Spleen (tissue), 13 donors: ENCODE results near the gene ZDHHC4. TPM values are rescaled to one million over a fixed set of nuclear protein-coding genes. Genes with fewer than 3 reads are reported as not detected.

Experiments
- DNase-seq: peaks from one replicate; pipeline ENCODE4 v3.0.0-alpha.2; 2020
- H3K27ac ChIP-seq, 8 donors: fragments of 200-600 bp; sonication (generic) in 7 of 8; 1 replicate in 4 of 8; 2 replicates in 4 of 8; pipeline versions ENCODE4 v1.5.0 to v1.8.0; 2016 to 2021; ENCODE audit warnings: inconsistent platforms in 4 of 8, mild to moderate bottlenecking in 4 of 8, moderate library complexity in 1 of 8
- H3K27me3 ChIP-seq, 7 donors: fragments of 200-600 bp; sonication (generic) in 6 of 7; replicated peaks in 1 of 7; 1 replicate in 4 of 7; 2 replicates in 3 of 7; pipeline versions ENCODE4 v1.5.0 to v1.8.0; 2016 to 2021; ENCODE audit warnings: inconsistent platforms in 3 of 7, mild to moderate bottlenecking in 1 of 7
- H3K36me3 ChIP-seq, 6 donors: fragments of 200-600 bp; sonication (generic) in 5 of 6; 1 replicate in 4 of 6; 2 replicates in 2 of 6; pipeline versions ENCODE4 v1.5.0 to v1.8.0; 2016 to 2021; ENCODE audit warnings: inconsistent platforms in 2 of 6
- H3K4me1 ChIP-seq, 6 donors: fragments of 200-600 bp; sonication (generic) in 5 of 6; 1 replicate in 3 of 6; 2 replicates in 3 of 6; pipeline versions ENCODE4 v1.5.0 to v1.8.0; 2016 to 2021; ENCODE audit warnings: inconsistent platforms in 3 of 6
- H3K4me3 ChIP-seq, 8 donors: fragments of 200-600 bp; sonication (generic) in 7 of 8; 1 replicate in 4 of 8; 2 replicates in 4 of 8; pipeline versions ENCODE4 v1.5.0 to v1.8.0; 2016 to 2021; ENCODE audit warnings: inconsistent platforms in 4 of 8, mild to moderate bottlenecking in 4 of 8, moderate library complexity in 2 of 8
- H3K9me3 ChIP-seq, 8 donors: fragments of 200-600 bp; sonication (generic) in 7 of 8; 1 replicate in 4 of 8; 2 replicates in 4 of 8; pipeline versions ENCODE4 v1.5.0 to v1.8.0; 2016 to 2021; ENCODE audit warnings: inconsistent platforms in 4 of 8
- CTCF ChIP-seq, 11 experiments: fragments of 200-600 bp in 7 of 11; fragments of 450-650 bp in 4 of 11; sonication (generic) in 4 of 11; IDR thresholded peaks in 8 of 11; conservative IDR thresholded peaks in 3 of 11; 1 replicate in 7 of 11; 2 replicates in 4 of 11; pipeline versions ENCODE4 v1.4.0 to v1.8.0; 2016 to 2021; ENCODE audit warnings: antibody characterized with exemption in 11 of 11, inconsistent platforms in 4 of 11, mild to moderate bottlenecking in 1 of 11
- POLR2A ChIP-seq, 3 donors: fragments of 450-650 bp; IDR thresholded peaks; one replicate each; pipeline ENCODE4 v1.5.1; 2017; ENCODE audit warnings: antibody characterized with exemption in 3 of 3, mild to moderate bottlenecking in 1 of 3
- POLR2AphosphoS5 ChIP-seq, 3 donors: sonication (generic); formaldehyde crosslinking; IDR thresholded peaks; one replicate each; pipeline ENCODE4 v1.5.1; 2017; ENCODE audit warnings: antibody characterized with exemption in 3 of 3
- WGBS, 5 donors: extraction: QIAGEN DNeasy Blood & Tissue Kit in 3 of 5; methylation state at CpG; one replicate each; pipeline versions ENCODE4 v1.1.5 to v1.1.7; 2013 to 2018; 5-methylcytosine and 5-hydroxymethylcytosine counted together
- intact Hi-C: fragments of 100-400 bp; cut with DNase I; formaldehyde crosslinking; loops from one replicate; pipeline ENCODE4 v1.15.0; 2023; ENCODE audit warnings: low total_unique reads
- long read RNA-seq, 2 donors: transcript quantifications; one replicate each; lab custom pipeline, GENCODE V29; 2026
- polyA plus RNA-seq, 3 donors: library from polyadenylated mRNA; stranded (reverse); fragments of 200-250 nt; gene quantifications; one replicate each; pipeline ENCODE4 v1.2.1, GENCODE V29; 2013
- total RNA-seq, 7 donors: library from RNA; depleted of rRNA in 3 of 7; stranded (reverse); fragments of >200 nt in 3 of 7; fragmentation: NEBNext Ultra II Directional in 4 of 7; extraction: Animal tissue kit (Norgen Biotek cat#: 25700) in 4 of 7; gene quantifications; one replicate each; pipeline versions ENCODE4 v1.1.0 to v1.2.1, GENCODE V29; 2016 to 2021
- donor health status: healthy with polysubstance abuse.
- donor health status: DM: no; HTN: no; CAD: no; lungs with moderate emphysema.
- donor health status: DM: no; HTN: no; CAD: no.
- donor health status: Bipolar disorder and iron deficiency.
- donor health status: healthy.
- donor health status: DM: no; HTN: no; CAD: no.
- donor health status: DM: yes; HTN: yes; CAD: no.

The ZDHHC4 gene
- total RNA-seq (10 to 100 TPM; 30.9 to 46.4 (median 40.4) TPM), polyA plus RNA-seq (10 to 100 TPM; 26.6 to 37.2 (median 32.3) TPM)
- long read RNA-seq, donor 1, transcript ZDHHC4-205 (8 exons, 1,552 nt), result major isoform, 5 of 26 reads
- long read RNA-seq, donor 1, partial matches to known transcripts, result 14 of 26 reads
- long read RNA-seq, donor 1, other reads (novel, unspliced or antisense), result 0 of 26 reads
- long read RNA-seq, donor 2, transcript ZDHHC4-205 (8 exons, 1,552 nt), result major isoform, 5 of 16 reads
- long read RNA-seq, donor 2, partial matches to known transcripts, result 5 of 16 reads
- long read RNA-seq, donor 2, other reads (novel, unspliced or antisense), result 0 of 16 reads

GRCh38 chr7:6577369-6578113 lies at the start of gene ZDHHC4:
TSS of gene ZDHHC4 (plus strand) at chr7:6577454. CDS start at chr7:6580562, 3,108 bp downstream.
- intact Hi-C loops, result no loop called here
- Histone ChIP-seq H3K9me3 (no peaks in the 10 kb centered on the region), H3K27ac (peak within 1 kb of the TSS; percentile 89 to 98 (median 92)), H3K36me3 (peaks cover 0 to 35% (median 23%) of the 10 kb centered on the region in 6 donors), H3K4me3 (peak within 1 kb of the TSS; percentile 26 to 84 (median 56)), H3K27me3 (no peaks in the 10 kb centered on the region), H3K4me1 (peaks cover 0 to 37% (median 16%) of the 10 kb centered on the region in 6 donors)
- 19 to 24% (median 20%) methylated on average over 43 to 51 of the region's 51 CpGs for WGBS, 5 donors
- peak; percentile 96 for DNase-seq
- TF ChIP-seq POLR2A (IDR thresholded peaks at IDR 0.05) (peak; percentile 62 to 90 (median 81)), POLR2AphosphoS5 (IDR thresholded peaks at IDR 0.05) (peak; percentile 97 to 98 (median 97)), CTCF (IDR thresholded peaks at IDR 0.05 in 8 of 11, conservative IDR thresholded peaks at IDR 0.05 in 3 of 11) (peak in 1 of 11 experiments; percentile 26)

GRCh38 chr7:6528401-6529130 lies 48.7 kb upstream of the ZDHHC4 start:
- peaks cover 0 to 91% (median 45%) of the 10 kb centered on the region in 7 donors for H3K27me3 ChIP-seq
- 52 to 67% (median 63%) methylated on average over 11 to 13 of the region's 13 CpGs for WGBS, 5 donors
- H3K27ac ChIP-seq, result no peak overlapping the region

GRCh38 chr7:6529643-6530042 lies 47.6 kb upstream of the ZDHHC4 start:
- no peak for DNase-seq
- Histone ChIP-seq H3K4me3 (no peak overlapping the region), H3K27ac (no peak overlapping the region), H3K36me3 (no peaks in the 10 kb centered on the region), H3K4me1 (peaks cover 6 to 39% (median 22%) of the 10 kb centered on the region in 6 donors), H3K27me3 (peaks cover 0 to 84% (median 45%) of the 10 kb centered on the region in 7 donors), H3K9me3 (no peaks in the 10 kb centered on the region)
- intact Hi-C loops, result no loop called here
- TF ChIP-seq CTCF (IDR thresholded peaks at IDR 0.05 in 8 of 11, conservative IDR thresholded peaks at IDR 0.05 in 3 of 11), result no peak
- TF ChIP-seq POLR2AphosphoS5 (IDR thresholded peaks at IDR 0.05), result no peak
- TF ChIP-seq POLR2A (IDR thresholded peaks at IDR 0.05), result no peak
- 71 to 81% (median 78%) methylated on average over 5 to 6 of the region's 6 CpGs for WGBS, 5 donors

More at GRCh38 chr7:6528401-6529130, 48.7 kb upstream of the ZDHHC4 start:
- DNase-seq, result no peak
- Histone ChIP-seq H3K9me3 (no peaks in the 10 kb centered on the region), H3K4me3 (no peak overlapping the region), H3K36me3 (no peaks in the 10 kb centered on the region), H3K4me1 (peaks cover 6 to 31% (median 22%) of the 10 kb centered on the region in 6 donors)
- intact Hi-C loops, result no loop called here
- TF ChIP-seq POLR2A (IDR thresholded peaks at IDR 0.05) (no peak), POLR2AphosphoS5 (IDR thresholded peaks at IDR 0.05) (no peak), CTCF (IDR thresholded peaks at IDR 0.05 in 8 of 11, conservative IDR thresholded peaks at IDR 0.05 in 3 of 11) (no peak)
